IMR-90 (cell line): ENCODE results near the gene GMCL1. TPM values are rescaled to one million over a fixed set of nuclear protein-coding genes. Genes with fewer than 3 reads are reported as not detected.

ENCODE experiments used
- ATAC-seq: fragments of 200-7000 bp; cut with Tn5 transposase; 2 replicates; pipeline ENCODE4 v1.9.1; 2020; ENCODE audit warnings: low read depth, mild to moderate bottlenecking, moderate library complexity
- BruUV-seq: library from RNA; stranded (reverse); fragments of 400-500 nt; replicated peaks from 2 replicates; lab custom pipeline; 2021; lab: Mats Ljungman, UMichigan
- CTCF ChIA-PET: fragments of 300-600 bp; formaldehyde crosslinking; extraction: SDS; loops from one replicate; lab custom pipeline; 2021; ENCODE audit warnings: antibody characterized with exemption; lab: Yijun Ruan, JAX
- POLR2A ChIA-PET: fragments of 300-600 bp; sonication (Branson Sonifier 250); formaldehyde crosslinking; loops from one replicate; lab custom pipeline; 2022; ENCODE audit warnings: antibody characterized with exemption; ENCODE audit not compliant: unreplicated experiment; lab: Charles Lee
- DNase-seq: peaks from one replicate; pipeline ENCODE4 v3.0.0; 2013
- H2AFZ ChIP-seq: replicated peaks from 2 replicates; pipeline ENCODE3; 2013; ENCODE audit warnings: low read length, mild to moderate bottlenecking; ENCODE audit not compliant: poor library complexity
- H2AK5ac ChIP-seq: 2 replicates; pipeline ENCODE4 v1.6.1; 2013; ENCODE audit warnings: low read depth, low read length, inconsistent platforms
- H2AK9ac ChIP-seq: replicated peaks from 2 replicates; pipeline ENCODE3; 2013; ENCODE audit warnings: mild to moderate bottlenecking, low read depth, low read length, moderate library complexity; ENCODE audit not compliant: poor library complexity
- H2BK120ac ChIP-seq: 2 replicates; pipeline ENCODE4 v1.6.1; 2013; ENCODE audit warnings: low read depth, low read length, inconsistent platforms
- H2BK15ac ChIP-seq: 3 replicates; pipeline ENCODE4 v1.6.1; 2013; ENCODE audit warnings: low read depth, low read length, inconsistent platforms
- H2BK20ac ChIP-seq: 2 replicates; pipeline ENCODE4 v1.6.1; 2013; ENCODE audit warnings: low read depth, mild to moderate bottlenecking, inconsistent platforms, low read length, moderate library complexity
- H2BK5ac ChIP-seq: 2 replicates; pipeline ENCODE4 v1.6.1; 2013; ENCODE audit warnings: mild to moderate bottlenecking, low read depth, low read length, inconsistent platforms; ENCODE audit not compliant: poor library complexity, severe bottlenecking
- H3K14ac ChIP-seq: replicated peaks from 2 replicates; pipeline ENCODE4 v1.6.1; 2013; ENCODE audit warnings: low read depth, low read length, inconsistent platforms
- H3K18ac ChIP-seq: 2 replicates; pipeline ENCODE4 v1.6.1; 2013; ENCODE audit warnings: low read depth, low read length, control low read depth
- H3K23ac ChIP-seq: 2 replicates; pipeline ENCODE4 v1.6.1; 2013; ENCODE audit warnings: low read depth, low read length, inconsistent platforms
- H3K27ac ChIP-seq: 2 replicates; pipeline ENCODE4 v1.5.1; 2013; ENCODE audit warnings: mild to moderate bottlenecking, control low read depth, low read length; ENCODE audit not compliant: insufficient read depth
- H3K27me3 ChIP-seq: 2 replicates; pipeline ENCODE4 v1.6.1; 2013; ENCODE audit warnings: low read length; ENCODE audit not compliant: control insufficient read depth, insufficient read depth
- H3K36me3 ChIP-seq: 2 replicates; pipeline ENCODE4 v1.6.1; 2013; ENCODE audit warnings: low read length, mixed read lengths; ENCODE audit not compliant: control insufficient read depth, insufficient read depth
- H3K4ac ChIP-seq: 2 replicates; pipeline ENCODE4 v1.6.1; 2013; ENCODE audit warnings: low read depth, low read length, inconsistent platforms
- H3K4me1 ChIP-seq: 2 replicates; pipeline ENCODE4 v1.6.1; 2013; ENCODE audit warnings: low read length, mixed read lengths; ENCODE audit not compliant: control insufficient read depth, insufficient read depth
- H3K4me2 ChIP-seq: 2 replicates; pipeline ENCODE4 v1.6.1; 2013; ENCODE audit warnings: low read depth, mild to moderate bottlenecking, control low read depth, low read length, moderate library complexity
- H3K4me3 ChIP-seq: 2 replicates; pipeline ENCODE4 v1.5.1; 2013; ENCODE audit warnings: low read depth, mild to moderate bottlenecking, control low read depth, low read length, moderate library complexity; ENCODE audit not compliant: insufficient read depth
- H3K56ac ChIP-seq: 2 replicates; pipeline ENCODE4 v1.6.1; 2013; ENCODE audit warnings: low read length, inconsistent platforms; ENCODE audit not compliant: insufficient read depth; ENCODE audit errors: extremely low read depth
- H3K79me1 ChIP-seq, 2 experiments: 2 replicates each; pipeline ENCODE4 v1.6.1; 2013; ENCODE audit warnings: low read length in 2 of 2, inconsistent platforms in 1 of 2, low read depth in 1 of 2
- H3K9ac ChIP-seq: 2 replicates; pipeline ENCODE4 v1.6.1; 2013; ENCODE audit warnings: low read depth, low read length, control low read depth
- H3K9me1 ChIP-seq: 2 replicates; pipeline ENCODE4 v1.6.1; 2013; ENCODE audit warnings: low read length, inconsistent platforms; ENCODE audit not compliant: insufficient read depth
- H3K9me3 ChIP-seq: 2 replicates; pipeline ENCODE4 v1.6.1; 2013; ENCODE audit warnings: low read length; ENCODE audit not compliant: control insufficient read depth, insufficient read depth
- H4K20me1 ChIP-seq: 2 replicates; pipeline ENCODE4 v1.6.1; 2013; ENCODE audit warnings: low read length, inconsistent platforms; ENCODE audit not compliant: insufficient read depth
- H4K5ac ChIP-seq: 2 replicates; pipeline ENCODE4 v1.6.1; 2013; ENCODE audit warnings: mild to moderate bottlenecking, low read depth, low read length, control low read depth
- H4K8ac ChIP-seq, 2 experiments: 2 replicates each; pipeline ENCODE4 v1.6.1; 2013; ENCODE audit warnings: low read depth in 2 of 2, low read length in 2 of 2, control low read depth in 1 of 2, inconsistent platforms in 1 of 2
- H4K91ac ChIP-seq: 2 replicates; pipeline ENCODE4 v1.6.1; 2013; ENCODE audit warnings: low read depth, low read length, inconsistent platforms; ENCODE audit not compliant: insufficient read depth
- BHLHE40 ChIP-seq: fragments of 150-350 bp; IDR thresholded peaks from 2 replicates; pipeline ENCODE4 v1.6.1; 2016; ENCODE audit warnings: mild to moderate bottlenecking, low read depth, low read length
- MXI1 ChIP-seq: IDR thresholded peaks from 2 replicates; pipeline ENCODE4 v1.6.1; 2012; ENCODE audit warnings: low read depth, mild to moderate bottlenecking, low read length, moderate library complexity, borderline replicate concordance
- NFE2L2 ChIP-seq: fragments of 150-350 bp; IDR thresholded peaks from 2 replicates; pipeline ENCODE4 v1.6.1; 2016; ENCODE audit warnings: low read depth, mild to moderate bottlenecking, low read length
- POLR2A ChIP-seq: IDR thresholded peaks from 2 replicates; pipeline ENCODE4 v1.6.1; 2012; ENCODE audit warnings: mild to moderate bottlenecking, low read depth, low read length
- RFX5 ChIP-seq: IDR thresholded peaks from 2 replicates; pipeline ENCODE4 v1.8.0; 2012; ENCODE audit warnings: low read depth, mild to moderate bottlenecking, low read length, moderate library complexity
- SMC3 ChIP-seq: fragments of 150-350 bp; IDR thresholded peaks from 2 replicates; pipeline ENCODE4 v1.6.1; 2016; ENCODE audit warnings: low read depth, mild to moderate bottlenecking, antibody characterized with exemption, low read length, moderate library complexity
- WGBS, 2 experiments: methylation state at CpG; one replicate each; pipeline versions ENCODE4 v1.1.5 to v1.1.7; 2013; ENCODE audit warnings: missing lambda C conversion rate in 2 of 2; ENCODE audit not compliant: insufficient read length in 1 of 2; ENCODE audit errors: extremely low coverage in 2 of 2; 5-methylcytosine and 5-hydroxymethylcytosine counted together
- dilution Hi-C: fragments of 300-500 bp; cut with HindIII; formaldehyde crosslinking; loops from one replicate; pipeline ENCODE4 v1.14.3; 2018; ENCODE audit warnings: low sequenced_read_pairs; ENCODE audit not compliant: unreplicated experiment
- in situ Hi-C: fragments of 300-500 bp; cut with MboI; formaldehyde crosslinking; loops from 3 replicates; pipeline ENCODE4 v1.14.3; 2019; ENCODE audit warnings: low sequenced_read_pairs, inconsistent platforms, mixed read lengths
- intact Hi-C: fragments of 100-400 bp; cut with micrococcal nuclease; formaldehyde crosslinking; loops from 2 replicates; pipeline ENCODE4 v1.10.0; 2022
- polyA plus RNA-seq, 3 experiments: library from polyadenylated mRNA; depleted of rRNA; stranded (reverse); fragments of >200 nt; gene quantifications; 2 replicates each; pipeline ENCODE4 v1.2.3, GENCODE V29; 2012; ENCODE audit warnings: low replicate concordance in 1 of 3
- total RNA-seq: library from RNA; depleted of rRNA; stranded (reverse); fragments of >200 nt; gene quantifications from 2 replicates; pipeline ENCODE4 v1.2.3, GENCODE V29; 2012

Gene GMCL1
- total and polyA plus RNA-seq, 2 of the 4 experiments (the other 2 are of a cell fraction): 2.8 to 3.4 TPM

GRCh38 chr2:69805887-69806286, 23.6 kb upstream of the GMCL1 start:
- Histone ChIP-seq H2AFZ (no peak overlapping the region), H3K18ac (no peak overlapping the region), H2BK15ac (no peak overlapping the region), H3K4me1 (no peaks in the 10 kb centered on the region), H3K27ac (no peak overlapping the region), H3K79me1 (no peaks in the 10 kb centered on the region), H3K27me3 (no peaks in the 10 kb centered on the region), H3K23ac (no peak overlapping the region), H2BK20ac (no peak overlapping the region), H3K4me3 (no peak overlapping the region), H3K9me1 (no peaks in the 10 kb centered on the region), H4K20me1 (no peaks in the 10 kb centered on the region), H2AK9ac (no peak overlapping the region), H4K91ac (no peak overlapping the region), H2AK5ac (no peak overlapping the region), H3K56ac (no peak overlapping the region), H3K4me2 (no peak overlapping the region), H4K8ac (no peak overlapping the region), H3K36me3 (peaks cover 25% of the 10 kb centered on the region), H3K14ac (no peak overlapping the region), H4K5ac (no peak overlapping the region), H2BK120ac (no peak overlapping the region), H3K9ac (no peak overlapping the region), H2BK5ac (no peak overlapping the region), H3K4ac (no peak overlapping the region), H3K9me3 (no peaks in the 10 kb centered on the region)
- CTCF ChIA-PET: interaction anchor here (1.3 kb wide), 1 partner anchor 81 kb away, joined by 10 read pairs; no protein-coding TSS in a partner anchor
- WGBS, 2 experiments: no CpG with 5 or more reads among the region's 1 CpG
- POLR2A ChIA-PET: no interaction called here
- no peak for TF ChIP-seq RFX5
- no peak for TF ChIP-seq POLR2A
- no peak for TF ChIP-seq BHLHE40
- TF ChIP-seq NFE2L2: no peak
- TF ChIP-seq MXI1: no peak
- TF ChIP-seq SMC3: no peak
- dilution Hi-C loops: no loop called here
- intact Hi-C loops: no loop called here
- DNase-seq (no peak), ATAC-seq (no peak)
- BruUV-seq: no TSS peak
- in situ Hi-C loops: no loop called here
